HG02759 (cell line): ENCODE results near the gene SURF2.

Source experiments
- ATAC-seq: cut with Tn5 transposase; IDR thresholded peaks from one replicate; pipeline ENCODE4 v1.9.1; 2021; ENCODE audit warnings: mild to moderate bottlenecking, moderate library complexity; ENCODE audit not compliant: unreplicated experiment

SURF2 gene

GRCh38 chr9:133396952-133397351 is 40.6 kb downstream of the SURF2 start:
- no peak for ATAC-seq

GRCh38 chr9:133397370-133397769 is 41.0 kb downstream of the SURF2 start:
- no peak for ATAC-seq

GRCh38 chr9:133397895-133398294 is 41.5 kb downstream of the SURF2 start:
- no peak for ATAC-seq

- ATAC-seq: no peak
These were observed 43.9 kb downstream of the SURF2 start for GRCh38 chr9:133400292-133400691.

GRCh38 chr9:133401588-133401987 is 45.2 kb downstream of the SURF2 start:
- no peak for ATAC-seq

GRCh38 chr9:133402689-133403088 is 46.3 kb downstream of the SURF2 start:
- ATAC-seq: no peak

- ATAC-seq: no peak
These were observed 47.6 kb downstream of the SURF2 start for GRCh38 chr9:133403766-133404453.

GRCh38 chr9:133404454-133405002 is 48.2 kb downstream of the SURF2 start:
- no peak for ATAC-seq

- ATAC-seq: no peak
These were observed 49.4 kb downstream of the SURF2 start for GRCh38 chr9:133405508-133406438.

GRCh38 chr9:133406480-133407307 is 50.3 kb downstream of the SURF2 start:
- peak; percentile 71 for ATAC-seq

- no peak for ATAC-seq
These were observed 51.7 kb downstream of the SURF2 start for GRCh38 chr9:133408042-133408441.
